IMR-90 (cell line): Measurements from ENCODE around the gene NAGLU. TPM values are rescaled to one million over a fixed set of nuclear protein-coding genes. Genes with fewer than 3 reads are reported as not detected.

ENCODE experiments used
- ATAC-seq: fragments of 200-7000 bp; cut with Tn5 transposase; 2 replicates; pipeline ENCODE4 v1.9.1; 2020; ENCODE audit warnings: low read depth, mild to moderate bottlenecking, moderate library complexity
- BruUV-seq: library from RNA; stranded (reverse); fragments of 400-500 nt; replicated peaks from 2 replicates; lab custom pipeline; 2021; lab: Mats Ljungman, UMichigan
- CTCF ChIA-PET: fragments of 300-600 bp; formaldehyde crosslinking; extraction: SDS; loops from one replicate; lab custom pipeline; 2021; ENCODE audit warnings: antibody characterized with exemption; lab: Yijun Ruan, JAX
- POLR2A ChIA-PET: fragments of 300-600 bp; sonication (Branson Sonifier 250); formaldehyde crosslinking; loops from one replicate; lab custom pipeline; 2022; ENCODE audit warnings: antibody characterized with exemption; ENCODE audit not compliant: unreplicated experiment; lab: Charles Lee
- DNase-seq: peaks from one replicate; pipeline ENCODE4 v3.0.0; 2013
- H2AFZ ChIP-seq: replicated peaks from 2 replicates; pipeline ENCODE3; 2013; ENCODE audit warnings: low read length, mild to moderate bottlenecking; ENCODE audit not compliant: poor library complexity
- H2AK5ac ChIP-seq: 2 replicates; pipeline ENCODE4 v1.6.1; 2013; ENCODE audit warnings: low read depth, low read length, inconsistent platforms
- H2AK9ac ChIP-seq: replicated peaks from 2 replicates; pipeline ENCODE3; 2013; ENCODE audit warnings: mild to moderate bottlenecking, low read depth, low read length, moderate library complexity; ENCODE audit not compliant: poor library complexity
- H2BK120ac ChIP-seq: 2 replicates; pipeline ENCODE4 v1.6.1; 2013; ENCODE audit warnings: low read depth, low read length, inconsistent platforms
- H2BK15ac ChIP-seq: 3 replicates; pipeline ENCODE4 v1.6.1; 2013; ENCODE audit warnings: low read depth, low read length, inconsistent platforms
- H2BK20ac ChIP-seq: 2 replicates; pipeline ENCODE4 v1.6.1; 2013; ENCODE audit warnings: low read depth, mild to moderate bottlenecking, inconsistent platforms, low read length, moderate library complexity
- H2BK5ac ChIP-seq: 2 replicates; pipeline ENCODE4 v1.6.1; 2013; ENCODE audit warnings: mild to moderate bottlenecking, low read depth, low read length, inconsistent platforms; ENCODE audit not compliant: poor library complexity, severe bottlenecking
- H3K14ac ChIP-seq: replicated peaks from 2 replicates; pipeline ENCODE4 v1.6.1; 2013; ENCODE audit warnings: low read depth, low read length, inconsistent platforms
- H3K18ac ChIP-seq: 2 replicates; pipeline ENCODE4 v1.6.1; 2013; ENCODE audit warnings: low read depth, low read length, control low read depth
- H3K23ac ChIP-seq: 2 replicates; pipeline ENCODE4 v1.6.1; 2013; ENCODE audit warnings: low read depth, low read length, inconsistent platforms
- H3K27ac ChIP-seq: 2 replicates; pipeline ENCODE4 v1.5.1; 2013; ENCODE audit warnings: mild to moderate bottlenecking, control low read depth, low read length; ENCODE audit not compliant: insufficient read depth
- H3K27me3 ChIP-seq: 2 replicates; pipeline ENCODE4 v1.6.1; 2013; ENCODE audit warnings: low read length; ENCODE audit not compliant: control insufficient read depth, insufficient read depth
- H3K36me3 ChIP-seq: 2 replicates; pipeline ENCODE4 v1.6.1; 2013; ENCODE audit warnings: low read length, mixed read lengths; ENCODE audit not compliant: control insufficient read depth, insufficient read depth
- H3K4ac ChIP-seq: 2 replicates; pipeline ENCODE4 v1.6.1; 2013; ENCODE audit warnings: low read depth, low read length, inconsistent platforms
- H3K4me1 ChIP-seq: 2 replicates; pipeline ENCODE4 v1.6.1; 2013; ENCODE audit warnings: low read length, mixed read lengths; ENCODE audit not compliant: control insufficient read depth, insufficient read depth
- H3K4me2 ChIP-seq: 2 replicates; pipeline ENCODE4 v1.6.1; 2013; ENCODE audit warnings: low read depth, mild to moderate bottlenecking, control low read depth, low read length, moderate library complexity
- H3K4me3 ChIP-seq: 2 replicates; pipeline ENCODE4 v1.5.1; 2013; ENCODE audit warnings: low read depth, mild to moderate bottlenecking, control low read depth, low read length, moderate library complexity; ENCODE audit not compliant: insufficient read depth
- H3K56ac ChIP-seq: 2 replicates; pipeline ENCODE4 v1.6.1; 2013; ENCODE audit warnings: low read length, inconsistent platforms; ENCODE audit not compliant: insufficient read depth; ENCODE audit errors: extremely low read depth
- H3K79me1 ChIP-seq, 2 experiments: 2 replicates each; pipeline ENCODE4 v1.6.1; 2013; ENCODE audit warnings: low read length in 2 of 2, inconsistent platforms in 1 of 2, low read depth in 1 of 2
- H3K9ac ChIP-seq: 2 replicates; pipeline ENCODE4 v1.6.1; 2013; ENCODE audit warnings: low read depth, low read length, control low read depth
- H3K9me1 ChIP-seq: 2 replicates; pipeline ENCODE4 v1.6.1; 2013; ENCODE audit warnings: low read length, inconsistent platforms; ENCODE audit not compliant: insufficient read depth
- H3K9me3 ChIP-seq: 2 replicates; pipeline ENCODE4 v1.6.1; 2013; ENCODE audit warnings: low read length; ENCODE audit not compliant: control insufficient read depth, insufficient read depth
- H4K20me1 ChIP-seq: 2 replicates; pipeline ENCODE4 v1.6.1; 2013; ENCODE audit warnings: low read length, inconsistent platforms; ENCODE audit not compliant: insufficient read depth
- H4K5ac ChIP-seq: 2 replicates; pipeline ENCODE4 v1.6.1; 2013; ENCODE audit warnings: mild to moderate bottlenecking, low read depth, low read length, control low read depth
- H4K8ac ChIP-seq, 2 experiments: 2 replicates each; pipeline ENCODE4 v1.6.1; 2013; ENCODE audit warnings: low read depth in 2 of 2, low read length in 2 of 2, control low read depth in 1 of 2, inconsistent platforms in 1 of 2
- H4K91ac ChIP-seq: 2 replicates; pipeline ENCODE4 v1.6.1; 2013; ENCODE audit warnings: low read depth, low read length, inconsistent platforms; ENCODE audit not compliant: insufficient read depth
- CEBPB ChIP-seq: IDR thresholded peaks from 2 replicates; pipeline ENCODE4 v1.6.1; 2012; ENCODE audit warnings: low read depth, low read length, improper control_type of control experiment
- CHD1 ChIP-seq: IDR thresholded peaks from 2 replicates; pipeline ENCODE4 v1.6.1; 2012; ENCODE audit warnings: low read depth, low read length, improper control_type of control experiment
- CTCF ChIP-seq: conservative IDR thresholded peaks from 2 replicates; pipeline ENCODE4 v1.5.1; 2012; ENCODE audit warnings: mild to moderate bottlenecking, low read depth, low read length, improper control_type of control experiment
- MAFK ChIP-seq: IDR thresholded peaks from 2 replicates; pipeline ENCODE4 v1.6.1; 2012; ENCODE audit warnings: low read depth, low read length, improper control_type of control experiment
- MAZ ChIP-seq: IDR thresholded peaks from 2 replicates; pipeline ENCODE4 v1.6.1; 2012; ENCODE audit warnings: low read depth, mild to moderate bottlenecking, low read length, improper control_type of control experiment, moderate library complexity, borderline replicate concordance
- MXI1 ChIP-seq: IDR thresholded peaks from 2 replicates; pipeline ENCODE4 v1.6.1; 2012; ENCODE audit warnings: low read depth, mild to moderate bottlenecking, low read length, moderate library complexity, borderline replicate concordance
- NFE2L2 ChIP-seq: fragments of 150-350 bp; IDR thresholded peaks from 2 replicates; pipeline ENCODE4 v1.6.1; 2016; ENCODE audit warnings: low read depth, mild to moderate bottlenecking, low read length
- POLR2A ChIP-seq: IDR thresholded peaks from 2 replicates; pipeline ENCODE4 v1.6.1; 2012; ENCODE audit warnings: mild to moderate bottlenecking, low read depth, low read length
- RAD21 ChIP-seq: IDR thresholded peaks from 2 replicates; pipeline ENCODE4 v1.6.1; 2012; ENCODE audit warnings: low read length, improper control_type of control experiment
- RCOR1 ChIP-seq: IDR thresholded peaks from 2 replicates; pipeline ENCODE4 v1.6.1; 2012; ENCODE audit warnings: mild to moderate bottlenecking, low read length, improper control_type of control experiment; ENCODE audit not compliant: insufficient replicate concordance
- USF2 ChIP-seq: fragments of 150-350 bp; IDR thresholded peaks from 2 replicates; pipeline ENCODE4 v1.6.1; 2017; ENCODE audit warnings: mild to moderate bottlenecking, antibody characterized with exemption, low read length, low read depth
- WGBS, 2 experiments: methylation state at CpG; one replicate each; pipeline versions ENCODE4 v1.1.5 to v1.1.7; 2013; ENCODE audit warnings: missing lambda C conversion rate in 2 of 2; ENCODE audit not compliant: insufficient read length in 1 of 2; ENCODE audit errors: extremely low coverage in 2 of 2; 5-methylcytosine and 5-hydroxymethylcytosine counted together
- dilution Hi-C: fragments of 300-500 bp; cut with HindIII; formaldehyde crosslinking; loops from one replicate; pipeline ENCODE4 v1.14.3; 2018; ENCODE audit warnings: low sequenced_read_pairs; ENCODE audit not compliant: unreplicated experiment
- in situ Hi-C: fragments of 300-500 bp; cut with MboI; formaldehyde crosslinking; loops from 3 replicates; pipeline ENCODE4 v1.14.3; 2019; ENCODE audit warnings: low sequenced_read_pairs, inconsistent platforms, mixed read lengths
- intact Hi-C: fragments of 100-400 bp; cut with micrococcal nuclease; formaldehyde crosslinking; loops from 2 replicates; pipeline ENCODE4 v1.10.0; 2022
- polyA plus RNA-seq, 3 experiments: library from polyadenylated mRNA; depleted of rRNA; stranded (reverse); fragments of >200 nt; gene quantifications; 2 replicates each; pipeline ENCODE4 v1.2.3, GENCODE V29; 2012; ENCODE audit warnings: low replicate concordance in 1 of 3
- total RNA-seq: library from RNA; depleted of rRNA; stranded (reverse); fragments of >200 nt; gene quantifications from 2 replicates; pipeline ENCODE4 v1.2.3, GENCODE V29; 2012

NAGLU gene
- total and polyA plus RNA-seq, 2 of the 4 experiments (the other 2 are of a cell fraction): 6.5 to 29.2 TPM

- in situ Hi-C loops: no loop called here
- H4K5ac ChIP-seq: no peak overlapping the region
- H3K18ac ChIP-seq: no peak overlapping the region
- DNase-seq (no peak), ATAC-seq (no peak)
- intact Hi-C loops: no loop called here
- no peak overlapping the region for H2BK20ac ChIP-seq
- no peak overlapping the region for H4K8ac ChIP-seq
- H3K4me1 ChIP-seq: peaks cover 22% of the 10 kb centered on the region
- no peak overlapping the region for H3K4me3 ChIP-seq
- no peak overlapping the region for H2AFZ ChIP-seq
- H4K20me1 ChIP-seq: no peaks in the 10 kb centered on the region
- TF ChIP-seq MAZ (no peak), CEBPB (no peak), POLR2A (no peak), CHD1 (no peak), CTCF (no peak), RCOR1 (no peak), MXI1 (no peak), MAFK (no peak), USF2 (no peak), NFE2L2 (no peak), RAD21 (no peak)
- H2BK120ac ChIP-seq: no peak overlapping the region
- no peak overlapping the region for H2BK15ac ChIP-seq
- no peak overlapping the region for H2AK9ac ChIP-seq
- no peak overlapping the region for H3K14ac ChIP-seq
- CTCF ChIA-PET: interaction anchor here (0.9 kb wide), 1 partner anchor 100 kb away, joined by 3 read pairs; no protein-coding TSS in a partner anchor
- H3K27me3 ChIP-seq: no peaks in the 10 kb centered on the region
- H3K23ac ChIP-seq: no peak overlapping the region
- H3K4me2 ChIP-seq: no peak overlapping the region
- peaks cover 24% of the 10 kb centered on the region for H3K36me3 ChIP-seq
- dilution Hi-C loops: no loop called here
- H3K9me3 ChIP-seq: no peaks in the 10 kb centered on the region
- no TSS peak for BruUV-seq
- no peak overlapping the region for H3K4ac ChIP-seq
- H2AK5ac ChIP-seq: no peak overlapping the region
- H3K9ac ChIP-seq: no peak overlapping the region
- WGBS, 2 experiments: 100% methylated on average over 2 of the region's 5 CpGs; no CpG with 5 or more reads in 1 of the 2 experiments
- H3K56ac ChIP-seq: no peak overlapping the region
- peaks cover 20% of the 10 kb centered on the region for H3K9me1 ChIP-seq
- H4K91ac ChIP-seq: no peak overlapping the region
- H3K79me1 ChIP-seq: peaks cover 0 to 12% of the 10 kb centered on the region in 2 experiments; a peak in 1 of 4 replicates
- POLR2A ChIA-PET: no interaction called here
- no peak overlapping the region for H2BK5ac ChIP-seq
- no peak overlapping the region for H3K27ac ChIP-seq
Observed at GRCh38 chr17:42509409-42509808, 26.6 kb upstream of the NAGLU start.
